DMS53 treated with DMSO at 0.1 percent for 48 hours (cell line): ENCODE data around the gene ARL14.
"Not testable (repeated sequence)": the region's sequence is repeated elsewhere in the genome, so short reads cannot be mapped to it uniquely, and the experiment has no call there.

ENCODE experiments used
- DNase-seq: peaks from one replicate; lab custom pipeline; 2025; ENCODE audit not compliant: unreplicated experiment; lab: John Stamatoyannopoulos, UW

The ARL14 gene

GRCh38 chr3:160675566-160676124 lies 1.3 kb upstream of the ARL14 start:
- no peak for DNase-seq

- DNase-seq = no peak
Observed at GRCh38 chr3:160677459-160677881, 510 bp downstream of the ARL14 start.

DNA sequence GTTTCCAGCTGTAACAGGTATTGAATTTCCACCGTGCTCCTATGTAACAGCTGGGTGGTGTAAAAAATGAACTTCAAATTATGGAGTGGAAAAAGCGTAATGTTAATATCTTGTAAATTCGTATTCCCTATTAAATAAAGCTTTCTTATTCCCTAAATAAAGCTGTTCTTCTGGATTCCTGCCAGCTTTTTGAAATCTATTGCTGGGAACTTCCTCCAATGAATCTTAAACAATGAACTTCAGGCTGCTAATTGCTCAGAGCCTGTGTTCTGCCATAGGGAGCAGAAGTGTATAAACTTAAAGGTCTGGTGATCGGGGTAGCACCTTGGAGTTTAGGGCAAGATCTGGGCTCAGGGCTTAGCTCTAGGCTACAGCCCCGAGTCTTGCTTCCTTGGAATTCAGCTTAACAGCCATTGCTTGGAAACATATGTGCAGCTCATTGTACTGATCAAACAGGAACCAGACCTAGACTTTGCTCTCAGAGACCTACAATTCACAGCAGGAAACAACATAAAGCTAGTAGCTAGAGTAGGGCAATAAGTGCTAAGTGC lies 1.4 kb downstream of the ARL14 start:
- DNase-seq = no peak

DNA sequence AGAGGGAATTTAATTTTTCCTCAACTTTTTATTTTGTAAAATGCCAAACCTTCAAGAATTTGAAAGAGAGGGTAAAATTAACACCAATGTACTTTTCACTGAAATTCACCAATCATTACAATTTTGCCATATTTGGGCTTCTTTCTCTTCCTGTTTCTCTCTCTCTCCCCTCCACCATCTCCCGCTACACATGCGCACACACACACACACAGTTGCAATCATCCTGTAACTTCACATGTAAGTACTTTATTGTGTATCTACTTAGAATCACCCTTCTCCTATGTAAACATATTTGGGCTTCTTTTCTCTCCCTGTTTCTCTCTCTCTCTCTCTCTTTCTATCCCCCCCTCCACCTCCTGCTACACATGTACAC lies 7.4 kb downstream of the ARL14 start:
- DNase-seq = no peak

DNA sequence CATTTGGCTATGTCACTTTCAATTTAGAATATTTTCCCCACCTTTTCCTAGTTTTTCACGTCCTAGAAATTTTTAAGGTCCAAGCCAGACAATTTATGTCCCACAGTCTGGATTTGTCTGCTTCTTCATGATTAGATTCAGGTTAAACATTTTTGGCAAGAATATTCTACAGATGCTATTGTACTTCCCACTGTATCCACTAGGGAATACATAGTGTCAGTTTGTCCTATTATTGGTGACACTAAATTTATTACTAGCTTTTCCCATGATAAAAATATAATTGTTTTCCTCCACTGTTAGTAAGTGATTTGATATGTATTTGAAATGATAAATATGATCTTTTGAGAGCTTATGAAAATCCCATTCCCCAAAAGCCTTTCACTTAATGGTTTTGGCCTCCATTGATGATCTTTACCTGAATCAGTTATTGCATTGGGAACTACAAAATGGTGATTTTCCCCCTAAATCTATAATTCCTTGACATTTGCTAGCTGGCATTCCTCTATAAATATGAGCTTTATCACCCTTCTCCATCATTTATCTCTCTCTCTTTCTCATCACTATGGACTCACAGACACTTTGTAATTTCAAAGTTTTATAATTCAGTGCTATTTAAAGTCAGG lies 8.3 kb downstream of the ARL14 start:
- DNase-seq = no peak

- peak; percentile 13 for DNase-seq
Observed at GRCh38 chr3:160686955-160687535, 10.1 kb downstream of the ARL14 start.

GRCh38 chr3:160691151-160691550 lies 14.2 kb downstream of the ARL14 start:
- DNase-seq = no peak

DNA sequence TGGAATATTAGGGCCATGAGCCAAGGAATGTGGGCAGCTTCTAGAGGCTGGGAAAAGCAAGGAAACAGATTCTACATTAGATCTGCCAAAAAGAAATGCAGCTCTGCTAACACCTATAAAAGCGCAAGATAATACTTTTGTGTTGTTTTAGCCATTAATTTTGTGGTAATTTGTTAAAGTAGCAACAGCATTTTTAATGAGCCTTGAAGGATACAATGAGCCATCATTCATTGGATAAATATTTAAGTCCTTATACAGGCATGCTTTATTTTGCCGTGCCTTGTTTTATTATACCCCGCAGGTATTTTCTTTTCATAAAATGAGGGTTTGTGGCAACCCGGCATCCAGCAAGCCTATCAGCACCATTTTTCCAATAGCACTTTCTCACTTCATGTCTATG lies 15.0 kb downstream of the ARL14 start:
- DNase-seq = no peak

GRCh38 chr3:160693191-160693590 lies 16.2 kb downstream of the ARL14 start:
- no peak for DNase-seq

DNA sequence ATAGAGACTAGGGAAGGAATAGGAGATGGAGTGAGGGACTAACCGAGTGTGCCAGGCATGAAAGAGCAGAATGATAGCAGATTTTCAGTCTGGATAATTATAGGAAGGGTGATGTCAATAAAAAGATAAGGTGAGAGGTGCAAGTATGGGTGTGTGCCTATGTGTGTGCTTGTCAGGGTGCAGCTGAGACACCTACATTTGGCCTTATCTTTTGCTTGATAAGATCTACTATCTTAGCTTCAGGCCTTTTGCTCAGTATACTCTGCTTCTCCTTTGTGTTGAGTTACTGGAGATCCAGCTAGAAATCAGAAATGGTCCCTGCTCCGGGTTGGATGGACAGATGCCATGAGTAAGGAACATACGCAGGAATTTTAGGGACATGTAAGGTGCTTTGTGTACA lies 17.4 kb downstream of the ARL14 start:
- no peak for DNase-seq

- DNase-seq = no peak
Observed at GRCh38 chr3:160695003-160695402, 18.0 kb downstream of the ARL14 start.

DNA sequence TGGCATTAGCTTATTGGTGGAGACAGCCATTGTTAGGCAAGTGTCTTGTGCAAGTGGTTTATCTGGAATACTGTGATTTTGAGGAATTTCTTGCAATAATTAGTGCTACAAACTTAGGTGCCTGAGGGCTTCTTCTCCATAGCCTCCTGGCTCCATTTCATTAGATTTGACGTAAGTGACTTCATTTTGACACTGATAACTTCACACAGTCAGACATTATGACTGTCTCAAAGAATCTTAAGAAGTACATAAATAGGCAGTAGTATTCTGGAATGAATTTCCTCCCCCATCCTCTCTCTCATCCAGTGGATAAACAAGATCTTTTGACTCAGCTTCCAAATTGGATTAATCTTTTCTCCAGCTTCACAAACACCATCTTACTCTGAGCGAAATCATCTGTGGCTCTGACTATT lies 19.0 kb downstream of the ARL14 start:
- no peak for DNase-seq

- DNase-seq = no peak
Observed at GRCh38 chr3:160697637-160698380, 20.8 kb downstream of the ARL14 start.

DNA sequence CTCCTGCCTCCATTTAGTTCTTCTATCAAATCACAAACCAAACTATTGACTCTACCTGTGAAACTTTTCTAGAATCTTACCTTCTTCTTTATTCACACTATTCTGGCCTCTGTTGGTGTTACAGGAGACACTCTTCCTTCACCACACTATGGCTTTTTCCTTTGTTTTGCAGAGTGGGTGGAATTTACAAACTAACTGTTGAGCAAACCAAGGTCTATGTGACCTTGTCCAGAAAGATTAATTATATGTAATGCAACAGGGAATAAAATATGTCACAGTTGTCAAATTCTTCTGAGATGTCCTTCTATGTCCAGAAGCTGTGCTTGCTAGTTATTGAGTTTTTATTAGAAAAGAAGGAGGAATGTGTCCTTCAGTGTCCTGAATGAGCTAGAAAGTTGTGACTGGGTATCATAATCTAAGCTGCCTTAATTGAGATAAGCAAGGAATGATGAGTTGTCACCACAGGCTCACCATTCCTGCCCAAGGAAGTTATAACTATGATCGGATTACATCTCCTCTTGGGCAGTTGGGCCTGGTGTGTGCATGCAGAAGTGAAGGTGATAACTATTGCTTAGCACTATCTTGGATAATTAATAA lies 21.7 kb downstream of the ARL14 start:
- DNase-seq = no peak

- DNase-seq = no peak
Observed at GRCh38 chr3:160701490-160701889, 24.5 kb downstream of the ARL14 start.

- no peak for DNase-seq
Observed at GRCh38 chr3:160702290-160702689, 25.3 kb downstream of the ARL14 start.

GRCh38 chr3:160703974-160704373 lies 27.0 kb downstream of the ARL14 start:
- no peak for DNase-seq

- DNase-seq = peak; percentile 57
Observed at GRCh38 chr3:160707187-160707794, 30.3 kb downstream of the ARL14 start.

DNA sequence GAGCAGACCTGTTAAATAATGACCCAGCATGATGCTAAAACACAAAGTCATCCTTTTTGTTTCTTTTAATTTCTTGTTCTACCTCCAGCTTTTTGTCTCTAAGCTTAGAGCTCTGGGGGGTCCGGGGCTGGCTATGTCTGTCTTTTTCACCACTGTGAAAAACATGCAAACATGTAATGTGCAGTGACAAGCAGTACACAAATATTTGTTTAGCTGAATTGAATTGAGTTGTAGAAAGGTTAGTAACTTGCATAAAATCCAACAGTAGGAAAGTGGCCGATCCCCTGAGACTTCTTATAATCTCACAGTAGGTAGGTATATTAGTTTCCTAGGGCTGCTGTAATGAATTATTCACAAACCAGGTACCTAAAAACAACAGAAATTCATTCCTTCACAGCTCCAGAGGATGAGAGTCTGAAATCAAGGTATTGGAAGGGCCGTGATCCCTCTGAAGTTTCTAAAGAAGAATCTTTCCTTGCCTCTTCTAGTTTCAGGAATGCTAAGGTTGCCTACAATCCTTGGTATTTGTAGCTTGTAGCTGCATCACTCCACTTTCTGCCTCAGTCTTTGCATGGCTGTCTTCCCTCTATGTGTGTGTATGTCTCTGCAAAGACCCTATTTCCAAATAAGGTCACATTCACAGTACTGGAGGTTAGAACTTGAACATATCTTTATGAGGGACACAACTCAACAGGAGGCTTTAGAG lies 32.7 kb downstream of the ARL14 start:
- DNase-seq = no peak

DNA sequence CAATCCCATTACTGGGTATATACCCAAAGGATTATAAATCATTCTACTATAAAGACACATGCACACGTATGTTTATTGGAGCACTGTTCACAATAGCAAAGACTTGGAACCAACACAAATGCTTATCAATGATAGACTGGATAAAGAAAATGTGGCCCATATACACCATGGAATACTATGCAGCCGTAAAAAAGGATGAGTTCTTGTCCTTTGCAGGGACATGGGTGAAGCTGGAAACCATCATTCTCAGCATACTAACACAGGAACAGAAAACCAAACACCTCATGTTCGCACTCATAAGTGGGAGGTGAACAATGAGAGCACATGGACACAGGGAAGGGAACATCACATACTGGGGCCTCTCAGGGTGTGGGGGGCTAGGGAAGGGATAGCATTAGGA lies 36.2 kb downstream of the ARL14 start:
- not testable (repeated sequence) for DNase-seq
